OCI-M1 (cell line): ENCODE data around the gene S100B.

Experiments used
- DNase-seq: peaks from one replicate; lab custom pipeline; 2025; lab: John Stamatoyannopoulos, UW

S100B gene

GRCh38 chr21:46560568-46561444 is 44.1 kb downstream of the S100B start:
- DNase-seq = no peak

DNA sequence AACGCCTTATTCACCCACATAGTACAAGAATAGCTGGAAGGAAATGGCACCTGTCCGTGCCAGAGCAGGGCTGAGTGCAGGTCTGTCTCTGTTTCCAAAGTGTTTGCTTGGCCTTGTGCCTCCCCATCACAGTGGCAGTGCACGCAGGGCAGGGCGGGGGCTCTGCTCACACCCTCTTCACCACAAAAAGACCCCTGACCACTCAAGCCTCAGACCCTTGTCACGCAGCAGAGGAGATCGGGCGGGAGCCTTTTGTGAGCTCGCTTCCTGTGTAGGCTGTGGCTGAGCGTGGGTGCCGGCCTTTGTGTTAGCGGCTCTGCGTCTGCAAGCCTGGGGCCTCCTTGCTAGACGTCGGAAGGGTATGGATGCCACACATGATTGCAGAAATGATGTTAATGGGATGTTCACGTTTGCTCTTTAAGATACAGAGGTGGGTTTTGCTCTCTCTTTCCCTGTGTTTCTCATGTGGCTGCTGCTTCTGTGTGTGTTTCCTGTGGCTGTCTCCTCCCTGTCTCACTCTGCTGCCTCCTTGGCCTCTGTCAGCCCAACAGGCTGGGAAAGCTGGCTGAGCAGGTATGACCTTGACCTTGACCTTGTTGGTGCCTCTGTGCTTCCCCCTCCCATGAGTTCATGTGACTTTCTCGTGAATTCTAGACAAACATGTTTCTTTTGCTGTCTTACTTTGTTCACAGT is 45.4 kb downstream of the S100B start:
- no peak for DNase-seq

GRCh38 chr21:46557919-46558392 is 46.9 kb downstream of the S100B start:
- DNase-seq = no peak

DNA sequence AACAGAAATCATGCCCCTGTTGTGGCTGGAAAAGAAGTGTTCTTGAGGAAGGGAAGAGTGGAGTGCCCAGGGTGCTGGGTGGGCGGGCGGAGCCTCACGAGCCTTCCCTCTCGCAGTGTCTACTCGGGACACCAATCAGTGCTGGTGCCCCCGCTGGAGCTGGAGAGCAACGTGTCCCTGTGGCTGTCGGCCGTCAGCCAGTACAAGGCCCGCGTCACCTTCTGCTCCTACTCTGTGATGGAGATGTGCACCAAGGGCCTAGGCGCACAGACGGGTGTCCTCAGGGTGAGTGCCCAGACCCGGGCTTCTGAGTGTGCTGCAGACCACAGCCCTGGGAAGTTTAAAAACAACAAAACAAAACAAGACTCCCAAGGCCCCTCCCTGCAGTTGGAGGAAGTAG is 47.4 kb downstream of the S100B start:
- no peak for DNase-seq

- DNase-seq = no peak
Measured at GRCh38 chr21:46556802-46557201, 48.1 kb downstream of the S100B start.

GRCh38 chr21:46555678-46556077 is 49.2 kb downstream of the S100B start:
- DNase-seq = no peak

DNA sequence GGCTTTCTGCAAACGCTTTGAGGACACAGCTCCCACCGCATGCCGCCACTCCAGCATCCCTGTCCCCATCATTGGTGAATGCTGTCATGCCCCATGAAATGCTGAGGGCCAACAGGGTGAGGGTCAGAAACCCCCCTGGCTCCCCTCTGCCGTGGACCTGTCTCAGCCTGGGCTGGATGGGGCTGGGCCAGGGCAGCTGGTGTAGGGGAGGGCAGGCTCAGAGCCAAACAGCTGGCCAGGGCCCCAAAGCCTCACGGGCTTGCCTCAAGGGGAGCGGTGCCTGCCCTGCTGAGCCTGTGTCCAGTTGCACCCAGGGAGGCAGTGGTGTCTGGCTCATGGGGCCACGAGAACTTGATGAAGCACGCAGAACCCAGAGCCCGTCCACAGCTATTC is 49.7 kb downstream of the S100B start:
- DNase-seq = no peak

DNA sequence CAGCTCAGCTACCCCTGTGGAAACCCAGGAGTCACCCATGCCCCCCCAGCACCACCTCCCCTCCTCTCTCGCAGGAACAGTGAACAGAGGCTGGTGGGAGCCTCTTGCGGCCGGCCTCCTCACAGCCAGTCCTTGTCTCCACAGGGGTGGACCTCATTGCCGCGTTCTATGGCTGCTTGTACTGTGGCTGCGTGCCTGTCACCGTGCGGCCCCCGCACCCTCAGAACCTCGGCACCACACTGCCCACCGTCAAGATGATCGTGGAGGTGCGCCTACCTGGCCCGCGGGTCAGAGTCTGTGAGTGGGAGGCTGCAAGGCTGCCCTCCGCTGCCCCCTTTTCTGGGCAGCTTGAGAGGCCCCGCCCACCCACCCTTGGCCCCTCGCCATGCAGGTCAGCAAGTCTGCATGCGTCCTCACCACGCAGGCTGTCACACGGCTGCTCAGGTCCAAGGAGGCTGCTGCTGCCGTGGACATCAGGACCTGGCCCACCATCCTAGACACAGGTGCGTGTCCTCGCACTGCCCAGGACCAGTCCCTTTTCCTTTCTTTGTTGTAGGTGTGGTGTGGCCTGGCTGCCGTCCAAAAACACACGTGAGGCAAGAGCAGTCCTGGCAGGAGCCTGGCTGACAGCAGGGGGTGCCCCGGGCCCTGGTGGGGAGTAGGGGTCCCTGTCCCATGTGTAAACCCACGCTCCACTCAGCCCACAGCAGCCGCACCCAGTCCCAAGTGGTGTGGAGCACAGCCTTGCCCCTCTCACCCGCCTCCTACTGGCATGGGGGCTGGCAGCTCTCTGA is 50.3 kb downstream of the S100B start:
- DNase-seq = no peak

GRCh38 chr21:46553993-46554392 is 50.9 kb downstream of the S100B start:
- DNase-seq = no peak

GRCh38 chr21:46552865-46553379 is 52.0 kb downstream of the S100B start:
- DNase-seq = no peak

- no peak for DNase-seq
Measured at GRCh38 chr21:46552274-46552673, 52.6 kb downstream of the S100B start.

DNA sequence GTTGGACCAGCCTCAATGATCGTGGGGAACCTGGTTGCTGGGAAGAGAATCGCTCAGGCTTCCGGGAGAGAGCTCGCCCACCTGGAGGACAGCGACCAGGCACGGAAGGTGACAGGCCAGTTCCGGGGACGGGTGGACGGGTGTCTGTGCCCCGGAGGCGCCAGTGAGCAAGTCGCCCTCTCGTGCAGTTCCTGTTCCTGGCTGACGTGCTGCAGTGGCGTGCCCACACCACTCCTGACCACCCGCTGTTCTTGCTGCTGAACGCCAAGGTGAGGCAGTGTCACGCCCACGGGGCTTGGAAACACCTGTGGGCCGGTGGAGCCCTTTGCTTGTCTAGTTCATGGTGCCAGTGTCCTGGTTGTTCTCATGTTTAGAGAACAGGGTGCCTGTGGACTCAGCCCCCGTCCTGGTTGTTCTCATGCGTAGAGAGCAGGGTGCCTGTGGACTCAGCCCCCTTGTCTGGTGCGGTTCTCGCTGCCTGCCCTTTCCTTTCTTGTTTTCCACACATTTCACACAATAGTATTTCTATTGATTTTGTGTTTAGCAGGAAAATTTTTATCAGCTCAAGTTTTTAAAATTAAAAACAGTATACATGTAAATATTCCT is 53.1 kb downstream of the S100B start:
- no peak for DNase-seq

- DNase-seq = no peak
Measured at GRCh38 chr21:46550116-46550941, 54.6 kb downstream of the S100B start.

DNA sequence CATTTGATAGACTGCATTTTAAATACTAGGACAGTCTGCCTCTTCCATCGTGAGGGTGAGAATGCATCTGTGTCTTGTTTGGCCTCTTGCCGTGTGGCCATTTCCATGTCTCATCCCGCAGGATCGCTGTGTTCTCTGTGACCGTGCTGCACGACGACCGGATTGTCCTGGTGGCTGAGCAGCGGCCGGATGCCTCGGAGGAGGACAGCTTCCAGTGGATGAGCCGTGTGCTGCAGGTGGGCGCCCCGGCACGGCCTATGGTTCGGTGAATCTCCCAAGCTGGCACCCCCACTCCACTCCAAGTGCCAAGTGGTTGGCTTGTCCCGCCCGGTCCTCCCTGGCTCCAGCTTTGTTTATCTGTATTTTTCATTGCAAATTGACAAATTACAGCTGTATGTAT is 55.2 kb downstream of the S100B start:
- no peak for DNase-seq
